ENCODE measurements around the gene NUP133.
"Not testable (repeated sequence)": the region's sequence is repeated elsewhere in the genome, so short reads cannot be mapped to it uniquely, and the experiment has no call there.

NUP133 gene

GRCh38 chr1:229411434-229412055 is 96.6 kb downstream of the NUP133 start:
- no peak for DNase-seq

- peak; percentile 90 for DNase-seq
These were observed 97.3 kb downstream of the NUP133 start for GRCh38 chr1:229410692-229411433.

GRCh38 chr1:229410370-229410691 is 97.8 kb downstream of the NUP133 start:
- no peak for DNase-seq

- DNase-seq, result no peak
These were observed 98.3 kb downstream of the NUP133 start for GRCh38 chr1:229409616-229410369.

GRCh38 chr1:229408458-229409037 is 99.6 kb downstream of the NUP133 start:
- peak; percentile 54 for DNase-seq

GRCh38 chr1:229407206-229408026 is 100.7 kb downstream of the NUP133 start:
- DNase-seq, result no peak

GRCh38 chr1:229406798-229407197 is 101.3 kb downstream of the NUP133 start:
- DNase-seq, result no peak

GRCh38 chr1:229403573-229403972 is 104.6 kb downstream of the NUP133 start:
- DNase-seq, result no peak

- no peak for DNase-seq
These were observed 105.1 kb downstream of the NUP133 start for GRCh38 chr1:229402993-229403392.

- not testable (repeated sequence) for DNase-seq
These were observed 105.8 kb downstream of the NUP133 start for GRCh38 chr1:229402329-229402728.

- DNase-seq, result no peak
These were observed 110.4 kb downstream of the NUP133 start for GRCh38 chr1:229397762-229398161.

GRCh38 chr1:229396585-229397206 is 111.4 kb downstream of the NUP133 start:
- DNase-seq, result no peak

GRCh38 chr1:229394517-229394916 is 113.6 kb downstream of the NUP133 start:
- not testable (repeated sequence) for DNase-seq

- DNase-seq, result no peak
These were observed 115.2 kb downstream of the NUP133 start for GRCh38 chr1:229392936-229393335.

All from NCI-H446 treated with DMSO at 0.1 percent for 48 hours (cell line).